Measurements from ENCODE around the gene MED15.

MED15 gene

GRCh38 chr22:20530368-20531153, 23.2 kb downstream of the MED15 start:
- peaks cover 17 to 26% of the 10 kb centered on the region in 2 experiments for H3K36me3 ChIP-seq (ENCODE audit: control insufficient read depth in 1 of 2, insufficient read depth in 2 of 2, low read length in 2 of 2)
- H3K79me1 ChIP-seq (ENCODE audit: low read length): peaks cover 22% of the 10 kb centered on the region
- peak overlapping the region; percentile 39 for H2BK5ac ChIP-seq (ENCODE audit: low read depth, low read length, poor library complexity)
- peak; percentile 85 for DNase-seq
- no peak overlapping the region for H2AFZ ChIP-seq (ENCODE audit: insufficient read depth, low read length, poor library complexity)
- peak overlapping the region; percentile 6 for H3K4me2 ChIP-seq (ENCODE audit: low read length)
- H4K8ac ChIP-seq (ENCODE audit: low read depth, low read length): peak overlapping the region; percentile 19
- H3K4me1 ChIP-seq (ENCODE audit: control insufficient read depth in 1 of 2, insufficient read depth in 2 of 2, low read length in 2 of 2): peaks cover 52 to 54% of the 10 kb centered on the region in 2 experiments
- H3K79me2 ChIP-seq (ENCODE audit: control insufficient read depth, insufficient read depth, low read length, poor library complexity): peaks cover 28% of the 10 kb centered on the region
- H3K4ac ChIP-seq (ENCODE audit: low read depth, low read length): no peak overlapping the region
- H3K23ac ChIP-seq (ENCODE audit: low read length): no peak overlapping the region
- H3K9me3 ChIP-seq (ENCODE audit: insufficient read depth, low read depth, low read length): no peaks in the 10 kb centered on the region
- WGBS (ENCODE audit: extremely low coverage, insufficient coverage, insufficient read length): no CpG with 5 or more reads among the region's 15 CpGs
- H4K91ac ChIP-seq (ENCODE audit: low read depth, low read length): peak overlapping the region; percentile 74
- H3K9ac ChIP-seq (ENCODE audit: low read length): no peak overlapping the region
- H3K4me3 ChIP-seq (ENCODE audit: low read depth, low read length): no peak overlapping the region
- peak overlapping the region; percentile 12 for H2BK12ac ChIP-seq (ENCODE audit: low read length)
- H3K27me3 ChIP-seq (ENCODE audit: insufficient read depth, low read length): no peaks in the 10 kb centered on the region
- H4K12ac ChIP-seq (ENCODE audit: low read depth, low read length): no peak overlapping the region
- H3K14ac ChIP-seq (ENCODE audit: low read length): no peak overlapping the region
- peak overlapping the region; percentile 22 for H2AK5ac ChIP-seq (ENCODE audit: low read length)
- peak overlapping the region; percentile 30 for H3K18ac ChIP-seq (ENCODE audit: low read length)
- peak overlapping the region; percentile 20 for H2BK120ac ChIP-seq (ENCODE audit: insufficient read depth, low read length, poor library complexity)
- peak overlapping the region; percentile 95 for H3K27ac ChIP-seq (ENCODE audit: low read depth, low read length)

GRCh38 chr22:20531154-20531403, 23.7 kb downstream of the MED15 start:
- DNase-seq: no peak
- no peak overlapping the region for H3K4me3 ChIP-seq (ENCODE audit: low read depth, low read length)
- H3K9me3 ChIP-seq (ENCODE audit: insufficient read depth, low read depth, low read length): no peaks in the 10 kb centered on the region
- peaks cover 30% of the 10 kb centered on the region for H3K79me2 ChIP-seq (ENCODE audit: control insufficient read depth, insufficient read depth, low read length, poor library complexity)
- H3K4me1 ChIP-seq (ENCODE audit: control insufficient read depth in 1 of 2, insufficient read depth in 2 of 2, low read length in 2 of 2): peaks cover 52 to 54% of the 10 kb centered on the region in 2 experiments
- H2BK120ac ChIP-seq (ENCODE audit: insufficient read depth, low read length, poor library complexity): peak overlapping the region; percentile 20
- peaks cover 22% of the 10 kb centered on the region for H3K79me1 ChIP-seq (ENCODE audit: low read length)
- no peaks in the 10 kb centered on the region for H3K27me3 ChIP-seq (ENCODE audit: insufficient read depth, low read length)
- H2BK5ac ChIP-seq (ENCODE audit: low read depth, low read length, poor library complexity): peak overlapping the region; percentile 33
- no peak overlapping the region for H3K14ac ChIP-seq (ENCODE audit: low read length)
- no peak overlapping the region for H2AK5ac ChIP-seq (ENCODE audit: low read length)
- H3K9ac ChIP-seq (ENCODE audit: low read length): no peak overlapping the region
- H3K27ac ChIP-seq (ENCODE audit: low read depth, low read length): peak overlapping the region; percentile 95
- H4K8ac ChIP-seq (ENCODE audit: low read depth, low read length): peak overlapping the region; percentile 19
- peak overlapping the region; percentile 30 for H3K18ac ChIP-seq (ENCODE audit: low read length)
- no peak overlapping the region for H3K23ac ChIP-seq (ENCODE audit: low read length)
- WGBS (ENCODE audit: extremely low coverage, insufficient coverage, insufficient read length): no CpG with 5 or more reads among the region's 1 CpG
- peak overlapping the region; percentile 18 for H4K91ac ChIP-seq (ENCODE audit: low read depth, low read length)
- H3K36me3 ChIP-seq (ENCODE audit: control insufficient read depth in 1 of 2, insufficient read depth in 2 of 2, low read length in 2 of 2): peaks cover 17 to 22% of the 10 kb centered on the region in 2 experiments
- peak overlapping the region; percentile 6 for H3K4me2 ChIP-seq (ENCODE audit: low read length)
- H4K12ac ChIP-seq (ENCODE audit: low read depth, low read length): no peak overlapping the region
- H2BK12ac ChIP-seq (ENCODE audit: low read length): no peak overlapping the region
- H2AFZ ChIP-seq (ENCODE audit: insufficient read depth, low read length, poor library complexity): no peak overlapping the region
- no peak overlapping the region for H3K4ac ChIP-seq (ENCODE audit: low read depth, low read length)

GRCh38 chr22:20531404-20532201, 24.2 kb downstream of the MED15 start:
- no peak overlapping the region for H3K9ac ChIP-seq (ENCODE audit: low read length)
- H3K27ac ChIP-seq (ENCODE audit: low read depth, low read length): peak overlapping the region; percentile 95
- no peak overlapping the region for H4K12ac ChIP-seq (ENCODE audit: low read depth, low read length)
- H2BK12ac ChIP-seq (ENCODE audit: low read length): peak overlapping the region; percentile 9
- H3K36me3 ChIP-seq (ENCODE audit: control insufficient read depth in 1 of 2, insufficient read depth in 2 of 2, low read length in 2 of 2): peaks cover 18 to 22% of the 10 kb centered on the region in 2 experiments
- H3K18ac ChIP-seq (ENCODE audit: low read length): peak overlapping the region; percentile 27
- peak overlapping the region; percentile 33 for H4K8ac ChIP-seq (ENCODE audit: low read depth, low read length)
- H3K4ac ChIP-seq (ENCODE audit: low read depth, low read length): peak overlapping the region; percentile 14
- no peak overlapping the region for H3K23ac ChIP-seq (ENCODE audit: low read length)
- H3K4me1 ChIP-seq (ENCODE audit: control insufficient read depth in 1 of 2, insufficient read depth in 2 of 2, low read length in 2 of 2): peaks cover 53 to 55% of the 10 kb centered on the region in 2 experiments
- H3K27me3 ChIP-seq (ENCODE audit: insufficient read depth, low read length): no peaks in the 10 kb centered on the region
- H3K79me2 ChIP-seq (ENCODE audit: control insufficient read depth, insufficient read depth, low read length, poor library complexity): peaks cover 30% of the 10 kb centered on the region
- H3K14ac ChIP-seq (ENCODE audit: low read length): peak overlapping the region; percentile 41
- no CpG with 5 or more reads among the region's 15 CpGs for WGBS (ENCODE audit: extremely low coverage, insufficient coverage, insufficient read length)
- H3K4me2 ChIP-seq (ENCODE audit: low read length): peak overlapping the region; percentile 38
- peak; percentile 85 to 90 for DNase-seq
- peak overlapping the region; percentile 58 for H2BK5ac ChIP-seq (ENCODE audit: low read depth, low read length, poor library complexity)
- H3K4me3 ChIP-seq (ENCODE audit: low read depth, low read length): no peak overlapping the region
- no peaks in the 10 kb centered on the region for H3K9me3 ChIP-seq (ENCODE audit: insufficient read depth, low read depth, low read length)
- peak overlapping the region; percentile 45 for H2BK120ac ChIP-seq (ENCODE audit: insufficient read depth, low read length, poor library complexity)
- no peak overlapping the region for H2AFZ ChIP-seq (ENCODE audit: insufficient read depth, low read length, poor library complexity)
- H4K91ac ChIP-seq (ENCODE audit: low read depth, low read length): peak overlapping the region; percentile 45
- peaks cover 23% of the 10 kb centered on the region for H3K79me1 ChIP-seq (ENCODE audit: low read length)
- peak overlapping the region; percentile 21 for H2AK5ac ChIP-seq (ENCODE audit: low read length)

- no CpG with 5 or more reads among the region's 10 CpGs for whole genome bisulfite sequencing (ENCODE audit: extremely low coverage, insufficient coverage, insufficient read length)
- Histone ChIP-seq H2AFZ (ENCODE audit: insufficient read depth, low read length, poor library complexity) (no peak overlapping the region), H4K12ac (ENCODE audit: low read depth, low read length) (no peak overlapping the region), H2AK5ac (ENCODE audit: low read length) (peak overlapping the region; percentile 2), H3K4me3 (ENCODE audit: low read depth, low read length) (no peak overlapping the region), H3K23ac (ENCODE audit: low read length) (no peak overlapping the region), H4K8ac (ENCODE audit: low read depth, low read length) (no peak overlapping the region), H3K4ac (ENCODE audit: low read depth, low read length) (peak overlapping the region; percentile 14), H4K91ac (ENCODE audit: low read depth, low read length) (peak overlapping the region; percentile 45), H3K36me3 (ENCODE audit: control insufficient read depth in 1 of 2, insufficient read depth in 2 of 2, low read length in 2 of 2) (peaks cover 27 to 29% of the 10 kb centered on the region in 2 experiments), H3K79me2 (ENCODE audit: control insufficient read depth, insufficient read depth, low read length, poor library complexity) (peaks cover 31% of the 10 kb centered on the region), H3K9me3 (ENCODE audit: insufficient read depth, low read depth, low read length) (no peaks in the 10 kb centered on the region), H2BK120ac (ENCODE audit: insufficient read depth, low read length, poor library complexity) (peak overlapping the region; percentile 45), H3K4me2 (ENCODE audit: low read length) (no peak overlapping the region), H2BK5ac (ENCODE audit: low read depth, low read length, poor library complexity) (peak overlapping the region; percentile 6), H3K4me1 (ENCODE audit: control insufficient read depth in 1 of 2, insufficient read depth in 2 of 2, low read length in 2 of 2) (peaks cover 57 to 58% of the 10 kb centered on the region in 2 experiments), H2BK12ac (ENCODE audit: low read length) (peak overlapping the region; percentile 0), H3K9ac (ENCODE audit: low read length) (no peak overlapping the region), H3K79me1 (ENCODE audit: low read length) (peaks cover 22% of the 10 kb centered on the region), H3K18ac (ENCODE audit: low read length) (peak overlapping the region; percentile 27), H3K14ac (ENCODE audit: low read length) (peak overlapping the region; percentile 41), H3K27ac (ENCODE audit: low read depth, low read length) (peak overlapping the region; percentile 95), H3K27me3 (ENCODE audit: insufficient read depth, low read length) (no peaks in the 10 kb centered on the region)
- no peak for DNase-seq
These were observed 25.0 kb downstream of the MED15 start for GRCh38 chr22:20532256-20532993.
